Loucy (cell line): Measurements from ENCODE around the gene CUEDC2.

Experiments used
- EZH2phosphoT487 ChIP-seq: fragments of 200-600 bp; IDR thresholded peaks from 2 replicates; pipeline ENCODE4 v1.6.1; 2018; ENCODE audit warnings: antibody characterized with exemption, mild to moderate bottlenecking, moderate library complexity, borderline replicate concordance
- TF ChIP-seq, protein P1 (sequence below): fragments of 200-600 bp; sonication (generic); conservative IDR thresholded peaks from 2 replicates; pipeline ENCODE4 v1.5.1; 2014; ENCODE audit warnings: mild to moderate bottlenecking, antibody characterized with exemption, low read length

DNA sequence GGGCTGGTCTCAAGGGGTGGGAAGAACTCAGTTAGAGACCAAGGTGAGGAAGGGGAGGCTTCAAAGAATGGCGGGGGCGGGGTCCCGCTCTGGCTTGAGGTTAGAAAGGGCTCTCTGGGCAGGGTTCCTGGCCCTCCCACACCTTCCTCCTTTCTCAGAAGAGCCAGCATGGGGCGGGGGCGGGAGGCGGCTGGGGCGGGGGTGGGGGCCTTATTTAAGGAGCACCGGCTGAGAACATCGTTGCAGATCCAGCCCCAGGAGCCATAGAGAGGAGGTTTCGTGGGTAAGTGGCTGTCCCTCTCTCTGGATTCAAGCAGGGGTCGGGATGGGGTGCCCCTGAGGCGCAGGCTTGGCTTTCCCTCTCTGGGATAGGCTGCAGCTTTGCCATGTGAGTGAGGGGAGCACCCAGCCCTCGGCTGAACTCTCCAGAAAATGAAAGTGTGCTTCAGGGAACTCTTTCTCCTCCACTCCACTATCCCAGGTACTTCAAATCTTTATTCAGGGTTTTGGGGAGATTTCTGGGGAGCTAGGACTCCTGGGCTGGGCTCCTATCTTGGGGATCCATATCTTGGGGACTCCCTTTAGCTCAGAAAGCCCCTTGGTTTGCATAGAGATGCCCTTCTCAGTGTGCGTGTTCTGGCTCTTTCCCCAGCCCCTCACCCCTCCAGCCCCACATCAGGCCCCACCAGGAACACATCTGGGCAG lies 3.3 kb upstream of the CUEDC2 start:
- TF ChIP-seq, protein P1, sequence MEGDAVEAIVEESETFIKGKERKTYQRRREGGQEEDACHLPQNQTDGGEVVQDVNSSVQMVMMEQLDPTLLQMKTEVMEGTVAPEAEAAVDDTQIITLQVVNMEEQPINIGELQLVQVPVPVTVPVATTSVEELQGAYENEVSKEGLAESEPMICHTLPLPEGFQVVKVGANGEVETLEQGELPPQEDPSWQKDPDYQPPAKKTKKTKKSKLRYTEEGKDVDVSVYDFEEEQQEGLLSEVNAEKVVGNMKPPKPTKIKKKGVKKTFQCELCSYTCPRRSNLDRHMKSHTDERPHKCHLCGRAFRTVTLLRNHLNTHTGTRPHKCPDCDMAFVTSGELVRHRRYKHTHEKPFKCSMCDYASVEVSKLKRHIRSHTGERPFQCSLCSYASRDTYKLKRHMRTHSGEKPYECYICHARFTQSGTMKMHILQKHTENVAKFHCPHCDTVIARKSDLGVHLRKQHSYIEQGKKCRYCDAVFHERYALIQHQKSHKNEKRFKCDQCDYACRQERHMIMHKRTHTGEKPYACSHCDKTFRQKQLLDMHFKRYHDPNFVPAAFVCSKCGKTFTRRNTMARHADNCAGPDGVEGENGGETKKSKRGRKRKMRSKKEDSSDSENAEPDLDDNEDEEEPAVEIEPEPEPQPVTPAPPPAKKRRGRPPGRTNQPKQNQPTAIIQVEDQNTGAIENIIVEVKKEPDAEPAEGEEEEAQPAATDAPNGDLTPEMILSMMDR = no peak
- no peak for TF ChIP-seq EZH2phosphoT487
